NCI-H2196 treated with DMSO at 0.1 percent for 48 hours (cell line): ENCODE data around the gene SLC6A1.

Experiments used
- DNase-seq: peaks from one replicate; lab custom pipeline; 2025; ENCODE audit not compliant: unreplicated experiment; lab: John Stamatoyannopoulos, UW

SLC6A1 gene

GRCh38 chr3:11015369-11015768 lies 22.8 kb downstream of the SLC6A1 start:
- DNase-seq: no peak

- no peak for DNase-seq
Measured at GRCh38 chr3:11016727-11017126, 24.2 kb downstream of the SLC6A1 start.

- no peak for DNase-seq
Measured at GRCh38 chr3:11019116-11019819, 26.7 kb downstream of the SLC6A1 start.

- no peak for DNase-seq
Measured at GRCh38 chr3:11020764-11021163, 28.2 kb downstream of the SLC6A1 start.

GRCh38 chr3:11021611-11022011 lies 29.1 kb downstream of the SLC6A1 start:
- DNase-seq: no peak

GRCh38 chr3:11022115-11022514 lies 29.6 kb downstream of the SLC6A1 start:
- no peak for DNase-seq

GRCh38 chr3:11024181-11024580 lies 31.6 kb downstream of the SLC6A1 start:
- DNase-seq: no peak

GRCh38 chr3:11029948-11030347 lies 37.4 kb downstream of the SLC6A1 start:
- DNase-seq: no peak

GRCh38 chr3:11033871-11034270 lies 41.3 kb downstream of the SLC6A1 start:
- no peak for DNase-seq

GRCh38 chr3:11034309-11034985 lies 41.9 kb downstream of the SLC6A1 start:
- DNase-seq: no peak

GRCh38 chr3:11035757-11036505 lies 43.4 kb downstream of the SLC6A1 start:
- no peak for DNase-seq

GRCh38 chr3:11037241-11037873 lies 44.8 kb downstream of the SLC6A1 start:
- no peak for DNase-seq

- no peak for DNase-seq
Measured at GRCh38 chr3:11037976-11038375, 45.4 kb downstream of the SLC6A1 start.

GRCh38 chr3:11045536-11045935 lies 53.0 kb downstream of the SLC6A1 start:
- DNase-seq: no peak

GRCh38 chr3:11047500-11047899 lies 55.0 kb downstream of the SLC6A1 start:
- DNase-seq: no peak

- DNase-seq: no peak
Measured at GRCh38 chr3:11050666-11051323, 58.2 kb downstream of the SLC6A1 start.

- DNase-seq: no peak
Measured at GRCh38 chr3:11053926-11054503, 61.5 kb downstream of the SLC6A1 start.

GRCh38 chr3:11054739-11055438 lies 62.3 kb downstream of the SLC6A1 start:
- DNase-seq: no peak

GRCh38 chr3:11055496-11055895 lies 62.9 kb downstream of the SLC6A1 start:
- no peak for DNase-seq

GRCh38 chr3:11056531-11057050 lies 64.0 kb downstream of the SLC6A1 start:
- DNase-seq: no peak
